ENCODE measurements around the gene MAPK7.

MAPK7 gene

GRCh38 chr17:19380481-19381301, 2.4 kb downstream of the MAPK7 start:
- H3K4me3 ChIP-seq (ENCODE audit: low read depth, low read length), result no peak overlapping the region
- no peak for DNase-seq (ENCODE audit: low read depth)
- TF ChIP-seq, protein P1, sequence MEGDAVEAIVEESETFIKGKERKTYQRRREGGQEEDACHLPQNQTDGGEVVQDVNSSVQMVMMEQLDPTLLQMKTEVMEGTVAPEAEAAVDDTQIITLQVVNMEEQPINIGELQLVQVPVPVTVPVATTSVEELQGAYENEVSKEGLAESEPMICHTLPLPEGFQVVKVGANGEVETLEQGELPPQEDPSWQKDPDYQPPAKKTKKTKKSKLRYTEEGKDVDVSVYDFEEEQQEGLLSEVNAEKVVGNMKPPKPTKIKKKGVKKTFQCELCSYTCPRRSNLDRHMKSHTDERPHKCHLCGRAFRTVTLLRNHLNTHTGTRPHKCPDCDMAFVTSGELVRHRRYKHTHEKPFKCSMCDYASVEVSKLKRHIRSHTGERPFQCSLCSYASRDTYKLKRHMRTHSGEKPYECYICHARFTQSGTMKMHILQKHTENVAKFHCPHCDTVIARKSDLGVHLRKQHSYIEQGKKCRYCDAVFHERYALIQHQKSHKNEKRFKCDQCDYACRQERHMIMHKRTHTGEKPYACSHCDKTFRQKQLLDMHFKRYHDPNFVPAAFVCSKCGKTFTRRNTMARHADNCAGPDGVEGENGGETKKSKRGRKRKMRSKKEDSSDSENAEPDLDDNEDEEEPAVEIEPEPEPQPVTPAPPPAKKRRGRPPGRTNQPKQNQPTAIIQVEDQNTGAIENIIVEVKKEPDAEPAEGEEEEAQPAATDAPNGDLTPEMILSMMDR (IDR thresholded peaks at IDR 0.05; ENCODE audit: control insufficient read depth, extremely low read depth, insufficient read depth), result no peak

DNA sequence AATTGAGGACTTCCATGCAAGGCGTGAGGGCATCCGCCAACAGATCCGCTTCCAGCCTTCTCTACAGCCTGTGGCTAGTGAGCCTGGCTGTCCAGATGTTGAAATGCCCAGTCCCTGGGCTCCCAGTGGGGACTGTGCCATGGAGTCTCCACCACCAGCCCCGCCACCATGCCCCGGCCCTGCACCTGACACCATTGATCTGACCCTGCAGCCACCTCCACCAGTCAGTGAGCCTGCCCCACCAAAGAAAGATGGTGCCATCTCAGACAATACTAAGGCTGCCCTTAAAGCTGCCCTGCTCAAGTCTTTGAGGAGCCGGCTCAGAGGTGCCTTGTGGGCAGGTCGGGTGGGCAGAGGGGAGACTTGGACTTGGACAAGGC, 3.1 kb downstream of the MAPK7 start:
- no peak overlapping the region for H3K4me3 ChIP-seq (ENCODE audit: low read depth, low read length)
- DNase-seq (ENCODE audit: low read depth), result no peak
- TF ChIP-seq, protein P1 (IDR thresholded peaks at IDR 0.05; ENCODE audit: control insufficient read depth, extremely low read depth, insufficient read depth), result no peak

DNA sequence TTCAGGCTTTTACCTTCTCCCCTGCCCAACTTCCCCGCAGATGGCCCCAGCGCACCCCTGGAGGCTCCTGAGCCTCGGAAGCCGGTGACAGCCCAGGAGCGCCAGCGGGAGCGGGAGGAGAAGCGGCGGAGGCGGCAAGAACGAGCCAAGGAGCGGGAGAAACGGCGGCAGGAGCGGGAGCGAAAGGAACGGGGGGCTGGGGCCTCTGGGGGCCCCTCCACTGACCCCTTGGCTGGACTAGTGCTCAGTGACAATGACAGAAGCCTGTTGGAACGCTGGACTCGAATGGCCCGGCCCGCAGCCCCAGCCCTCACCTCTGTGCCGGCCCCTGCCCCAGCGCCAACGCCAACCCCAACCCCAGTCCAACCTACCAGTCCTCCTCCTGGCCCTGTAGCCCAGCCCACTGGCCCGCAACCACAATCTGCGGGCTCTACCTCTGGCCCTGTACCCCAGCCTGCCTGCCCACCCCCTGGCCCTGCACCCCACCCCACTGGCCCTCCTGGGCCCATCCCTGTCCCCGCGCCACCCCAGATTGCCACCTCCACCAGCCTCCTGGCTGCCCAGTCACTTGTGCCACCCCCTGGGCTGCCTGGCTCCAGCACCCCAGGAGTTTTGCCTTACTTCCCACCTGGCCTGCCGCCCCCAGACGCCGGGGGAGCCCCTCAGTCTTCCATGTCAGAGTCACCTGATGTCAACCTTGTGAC, 3.6 kb downstream of the MAPK7 start:
- no peak for DNase-seq (ENCODE audit: low read depth)
- no peak overlapping the region for H3K4me3 ChIP-seq (ENCODE audit: low read depth, low read length)
- TF ChIP-seq, protein P1 (IDR thresholded peaks at IDR 0.05; ENCODE audit: control insufficient read depth, extremely low read depth, insufficient read depth), result no peak

- TF ChIP-seq, protein P1 (IDR thresholded peaks at IDR 0.05; ENCODE audit: control insufficient read depth, extremely low read depth, insufficient read depth), result no peak
- DNase-seq (ENCODE audit: low read depth), result no peak
- H3K4me3 ChIP-seq (ENCODE audit: low read depth, low read length), result no peak overlapping the region
These were observed 4.5 kb downstream of the MAPK7 start for GRCh38 chr17:19382531-19383444.

DNA sequence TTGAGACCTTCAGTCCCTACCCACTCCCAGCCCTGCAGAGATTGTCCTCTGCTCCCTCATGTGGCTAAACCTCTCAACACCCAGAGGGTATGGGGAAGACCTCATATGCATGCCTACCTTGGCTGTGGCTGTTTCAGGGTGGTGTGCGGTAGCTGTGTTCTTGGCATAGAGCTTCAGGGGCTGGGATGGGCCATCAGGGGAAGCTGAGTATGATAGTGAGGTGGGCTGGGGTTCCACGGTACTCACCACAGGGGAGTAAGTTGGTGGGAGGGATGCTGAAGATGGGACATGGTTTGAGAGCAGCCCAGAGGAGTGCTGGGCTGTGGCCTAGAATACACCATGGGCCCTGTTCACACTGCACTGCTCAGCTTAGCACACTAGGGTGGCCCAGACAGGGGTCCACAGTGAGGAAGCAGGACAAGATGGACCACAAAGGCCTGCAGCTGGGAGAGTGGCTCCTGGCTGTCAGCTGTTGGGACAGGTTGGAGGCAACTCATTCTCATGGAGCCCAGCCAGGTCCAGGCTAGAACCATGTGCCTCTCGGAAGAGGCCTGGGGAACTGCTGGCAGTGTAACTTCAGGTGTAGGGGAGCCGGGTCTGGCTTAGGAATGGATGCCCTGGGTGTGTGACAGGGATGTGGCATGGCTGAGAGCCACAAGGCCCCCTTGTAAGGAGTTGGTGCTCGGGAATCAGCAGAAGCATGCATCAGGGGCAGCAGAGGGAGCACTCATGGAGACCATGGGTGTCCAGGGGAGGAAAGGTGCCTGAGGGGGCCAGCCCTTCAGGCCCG, 5.6 kb downstream of the MAPK7 start:
- TF ChIP-seq, protein P1 (IDR thresholded peaks at IDR 0.05; ENCODE audit: control insufficient read depth, extremely low read depth, insufficient read depth), result no peak
- H3K4me3 ChIP-seq (ENCODE audit: low read depth, low read length), result no peak overlapping the region
- no peak for DNase-seq (ENCODE audit: low read depth)

Data from LNCaP clone FGC (cell line).